PC-3 (cell line): ENCODE data around the gene GDF15. TPM values are rescaled to one million over a fixed set of nuclear protein-coding genes. Genes with fewer than 3 reads are reported as not detected.

Experiments used
- ATAC-seq: fragments of 200-7000 bp; cut with Tn5 transposase; 2 replicates; pipeline ENCODE4 v1.9.1; 2020; ENCODE audit warnings: mild to moderate bottlenecking, moderate library complexity
- BruUV-seq: library from RNA; stranded (reverse); fragments of 400-500 nt; replicated peaks from 2 replicates; lab custom pipeline; 2021; lab: Mats Ljungman, UMichigan
- CTCF ChIA-PET: fragments of 300-600 bp; sonication (Branson Sonifier 250); formaldehyde crosslinking; loops from one replicate; lab custom pipeline; 2022; ENCODE audit warnings: antibody characterized with exemption; lab: Charles Lee
- POLR2A ChIA-PET: fragments of 300-600 bp; sonication (Branson Sonifier 250); formaldehyde crosslinking; loops from one replicate; lab custom pipeline; 2022; ENCODE audit warnings: antibody characterized with exemption; ENCODE audit not compliant: unreplicated experiment; lab: Charles Lee
- DNase-seq: peaks from one replicate; pipeline ENCODE4 v3.0.0-alpha.2; 2015
- H2AFZ ChIP-seq: fragments of 300-600 bp; sonication (generic); 2 replicates; pipeline ENCODE4 v1.6.0; 2016; ENCODE audit warnings: antibody characterized with exemption, low read length
- H3F3A ChIP-seq: fragments of 300-600 bp; sonication (generic); one replicate; pipeline ENCODE4 v1.6.0; 2017; ENCODE audit warnings: antibody characterized with exemption, low read length, control low read depth, mild to moderate bottlenecking; ENCODE audit not compliant: unreplicated experiment
- H3K27ac ChIP-seq: fragments of 300-600 bp; sonication (generic); 2 replicates; pipeline ENCODE4 v1.5.1; 2016; ENCODE audit warnings: mild to moderate bottlenecking, low read length
- H3K27me3 ChIP-seq: fragments of 300-600 bp; sonication (generic); 2 replicates; pipeline ENCODE4 v1.6.1; 2016; ENCODE audit warnings: low read length, mixed read lengths
- H3K36me3 ChIP-seq: fragments of 300-600 bp; sonication (generic); 2 replicates; pipeline ENCODE4 v1.6.1; 2016; ENCODE audit warnings: low read depth, mixed run types, low read length, mixed read lengths
- H3K4me1 ChIP-seq: fragments of 300-600 bp; sonication (generic); 2 replicates; pipeline ENCODE4 v1.5.1; 2016; ENCODE audit warnings: low read length; ENCODE audit not compliant: insufficient read depth
- H3K4me2 ChIP-seq: fragments of 300-600 bp; sonication (generic); 2 replicates; pipeline ENCODE4 v1.6.0; 2016; ENCODE audit warnings: low read length
- H3K4me3 ChIP-seq: fragments of 300-600 bp; sonication (generic); 2 replicates; pipeline ENCODE4 v1.5.1; 2016; ENCODE audit warnings: mild to moderate bottlenecking, low read length, mixed read lengths
- H3K79me2 ChIP-seq: fragments of 300-600 bp; sonication (generic); 2 replicates; pipeline ENCODE4 v1.6.1; 2017; ENCODE audit warnings: low read length, mixed read lengths
- H3K9ac ChIP-seq: fragments of 300-600 bp; sonication (generic); 2 replicates; pipeline ENCODE4 v1.6.0; 2016; ENCODE audit warnings: mild to moderate bottlenecking, low read length
- H3K9me2 ChIP-seq: fragments of 300-600 bp; sonication (generic); replicated peaks from 2 replicates; pipeline ENCODE4 v1.6.1; 2016; ENCODE audit warnings: mixed run types, low read length, mixed read lengths
- H3K9me3 ChIP-seq: fragments of 300-600 bp; sonication (generic); 2 replicates; pipeline ENCODE4 v1.6.1; 2016; ENCODE audit warnings: low read length, mixed read lengths
- H4K20me1 ChIP-seq: fragments of 300-600 bp; sonication (generic); 2 replicates; pipeline ENCODE4 v1.6.1; 2016; ENCODE audit warnings: low read length, mixed read lengths
- EZH2 ChIP-seq: fragments of 300-600 bp; sonication (generic); IDR thresholded peaks from one replicate; pipeline ENCODE4 v1.6.1; 2017; ENCODE audit warnings: antibody characterized with exemption, mild to moderate bottlenecking, low read length; ENCODE audit not compliant: unreplicated experiment
- EZH2phosphoT487 ChIP-seq: fragments of 300-600 bp; sonication (generic); IDR thresholded peaks from 2 replicates; pipeline ENCODE4 v1.6.1; 2018; ENCODE audit warnings: mild to moderate bottlenecking, antibody characterized with exemption, low read length, borderline replicate concordance
- intact Hi-C: fragments of 100-400 bp; cut with micrococcal nuclease; formaldehyde crosslinking; loops from 2 replicates; pipeline ENCODE4 v1.9.0; 2023
- total RNA-seq: library from RNA; depleted of rRNA; stranded (reverse); fragments of >200 nt; gene quantifications from 2 replicates; pipeline ENCODE4 v1.2.3, GENCODE V29; 2014
- TF ChIP-seq, protein P1 (sequence below): fragments of 300-600 bp; sonication (generic); conservative IDR thresholded peaks from 2 replicates; pipeline ENCODE4 v1.5.1; 2017; ENCODE audit warnings: antibody characterized with exemption, low read depth, mild to moderate bottlenecking, low read length

GDF15 gene
- total RNA-seq, 1 experiment from 2014 or later = 84.3 TPM

DNA sequence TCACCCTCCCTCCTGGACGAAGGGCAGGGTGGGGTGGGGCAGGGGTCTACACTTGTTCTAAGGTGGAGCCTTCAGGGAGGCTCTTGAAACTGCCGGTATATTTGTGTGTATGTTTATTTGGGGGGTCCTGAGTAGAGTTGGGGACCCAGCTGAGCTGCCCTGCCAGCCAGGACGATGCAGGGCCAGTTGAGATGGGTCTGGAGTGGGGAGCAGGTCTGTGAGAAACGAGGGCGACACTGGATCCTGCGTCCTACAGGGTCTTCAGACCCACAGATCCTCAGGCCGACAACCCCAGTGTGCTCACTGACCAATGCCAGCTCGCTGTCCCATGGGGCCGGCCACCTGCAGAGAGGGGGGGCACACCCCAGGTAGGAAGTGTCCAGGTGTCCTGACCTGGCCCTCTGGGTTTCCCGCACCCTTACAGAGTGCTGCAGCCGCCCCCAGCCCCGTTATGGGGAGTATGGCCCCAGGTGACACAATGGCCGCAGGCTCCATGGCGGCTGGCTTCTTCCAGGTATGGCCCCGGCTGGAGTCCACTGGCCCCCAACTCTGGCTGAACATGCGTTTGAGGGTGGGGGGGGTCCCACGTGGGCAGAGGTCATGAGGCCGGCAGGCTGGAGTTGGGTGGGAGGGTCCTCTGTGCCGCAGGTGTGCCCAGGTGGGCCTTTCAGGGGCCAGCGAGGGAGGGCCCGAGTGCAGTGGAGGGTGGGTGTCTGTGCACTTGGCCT is 44.6 kb downstream of the GDF15 start:
- no TSS peak for BruUV-seq
- DNase-seq (no peak), ATAC-seq (no peak)
- Histone ChIP-seq H3K9ac (no peak overlapping the region), H3K9me3 (no peaks in the 10 kb centered on the region), H4K20me1 (no peaks in the 10 kb centered on the region), H3K79me2 (no peaks in the 10 kb centered on the region), H3F3A (no peaks in the 10 kb centered on the region), H3K9me2 (no peaks in the 10 kb centered on the region), H3K36me3 (no peaks in the 10 kb centered on the region), H3K27me3 (no peaks in the 10 kb centered on the region), H3K4me2 (no peak overlapping the region), H3K4me3 (no peak overlapping the region), H3K27ac (no peak overlapping the region), H3K4me1 (no peaks in the 10 kb centered on the region), H2AFZ (no peak overlapping the region)
- POLR2A ChIA-PET = no interaction called here
- CTCF ChIA-PET = no interaction called here
- TF ChIP-seq, protein P1, sequence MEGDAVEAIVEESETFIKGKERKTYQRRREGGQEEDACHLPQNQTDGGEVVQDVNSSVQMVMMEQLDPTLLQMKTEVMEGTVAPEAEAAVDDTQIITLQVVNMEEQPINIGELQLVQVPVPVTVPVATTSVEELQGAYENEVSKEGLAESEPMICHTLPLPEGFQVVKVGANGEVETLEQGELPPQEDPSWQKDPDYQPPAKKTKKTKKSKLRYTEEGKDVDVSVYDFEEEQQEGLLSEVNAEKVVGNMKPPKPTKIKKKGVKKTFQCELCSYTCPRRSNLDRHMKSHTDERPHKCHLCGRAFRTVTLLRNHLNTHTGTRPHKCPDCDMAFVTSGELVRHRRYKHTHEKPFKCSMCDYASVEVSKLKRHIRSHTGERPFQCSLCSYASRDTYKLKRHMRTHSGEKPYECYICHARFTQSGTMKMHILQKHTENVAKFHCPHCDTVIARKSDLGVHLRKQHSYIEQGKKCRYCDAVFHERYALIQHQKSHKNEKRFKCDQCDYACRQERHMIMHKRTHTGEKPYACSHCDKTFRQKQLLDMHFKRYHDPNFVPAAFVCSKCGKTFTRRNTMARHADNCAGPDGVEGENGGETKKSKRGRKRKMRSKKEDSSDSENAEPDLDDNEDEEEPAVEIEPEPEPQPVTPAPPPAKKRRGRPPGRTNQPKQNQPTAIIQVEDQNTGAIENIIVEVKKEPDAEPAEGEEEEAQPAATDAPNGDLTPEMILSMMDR = no peak
- no peak for TF ChIP-seq EZH2
- no peak for TF ChIP-seq EZH2phosphoT487
- intact Hi-C loops = no loop called here

DNA sequence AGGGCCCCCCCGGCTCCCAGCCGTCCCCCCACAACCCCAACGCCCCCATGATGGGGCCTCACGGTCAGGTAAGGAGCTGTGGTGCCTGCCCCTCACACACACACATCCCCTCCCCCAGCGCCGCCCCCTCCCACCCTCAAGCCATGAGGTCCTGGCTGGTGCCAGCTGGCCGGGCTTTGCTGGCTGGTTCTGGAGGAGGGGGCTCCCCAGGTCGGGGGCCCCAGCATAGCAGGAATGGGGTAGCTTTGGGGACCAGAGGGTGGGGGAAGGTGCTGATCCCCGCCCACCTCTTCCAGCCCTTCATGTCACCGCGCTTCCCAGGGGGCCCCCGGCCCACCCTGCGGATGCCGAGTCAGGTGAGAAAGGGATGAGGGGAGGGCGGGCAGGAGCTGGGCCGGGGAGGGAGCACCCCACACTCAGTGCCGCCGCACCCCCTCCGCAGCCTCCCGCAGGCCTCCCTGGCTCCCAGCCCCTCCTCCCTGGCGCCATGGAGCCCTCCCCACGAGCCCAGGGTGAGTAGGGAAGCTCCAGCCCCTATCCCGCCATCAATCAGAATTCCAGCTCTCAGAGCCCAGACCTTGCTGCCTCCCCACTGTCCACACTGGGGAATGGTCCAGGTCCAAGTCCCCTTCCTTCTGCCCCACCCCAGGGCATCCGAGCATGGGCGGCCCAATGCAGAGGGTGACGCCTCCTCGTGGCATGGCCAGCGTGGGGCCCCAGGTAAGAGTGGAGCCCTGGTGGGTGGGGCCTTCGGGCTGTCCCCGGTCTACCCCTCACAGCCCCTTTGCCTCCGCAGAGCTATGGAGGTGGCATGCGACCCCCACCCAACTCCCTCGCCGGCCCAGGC is 45.6 kb downstream of the GDF15 start:
- POLR2A ChIA-PET = no interaction called here

More for the DNA sequence above, 45.6 kb downstream of the GDF15 start:
- Histone ChIP-seq H3K27me3 (no peaks in the 10 kb centered on the region), H3K79me2 (no peaks in the 10 kb centered on the region), H4K20me1 (no peaks in the 10 kb centered on the region), H3K4me3 (no peak overlapping the region), H3K9ac (no peak overlapping the region), H3K4me1 (no peaks in the 10 kb centered on the region), H3K36me3 (no peaks in the 10 kb centered on the region), H2AFZ (no peak overlapping the region), H3F3A (no peaks in the 10 kb centered on the region), H3K9me3 (no peaks in the 10 kb centered on the region), H3K27ac (no peak overlapping the region), H3K4me2 (no peak overlapping the region), H3K9me2 (no peaks in the 10 kb centered on the region)
- TF ChIP-seq EZH2phosphoT487 = no peak
- TF ChIP-seq EZH2 = no peak
- TF ChIP-seq, protein P1 = no peak
- DNase-seq = no peak
- intact Hi-C loops = no loop called here
- ATAC-seq = no peak
- no TSS peak for BruUV-seq
- CTCF ChIA-PET = no interaction called here
